GM12872 (cell line): Measurements from ENCODE around the gene GNAT2.

Source experiments
- CTCF ChIP-seq: IDR thresholded peaks from 3 replicates; pipeline ENCODE4 v1.5.1; 2011; ENCODE audit warnings: low read depth, mild to moderate bottlenecking, low read length, moderate library complexity; ENCODE audit not compliant: insufficient read depth

Gene GNAT2

GRCh38 chr1:109624201-109625010 lies 5.0 kb upstream of the GNAT2 start:
- no peak for TF ChIP-seq CTCF

GRCh38 chr1:109623601-109624161 lies 4.3 kb upstream of the GNAT2 start:
- no peak for TF ChIP-seq CTCF

GRCh38 chr1:109622895-109623294 lies 3.5 kb upstream of the GNAT2 start:
- no peak for TF ChIP-seq CTCF

- no peak for TF ChIP-seq CTCF
These were observed 2.9 kb upstream of the GNAT2 start for GRCh38 chr1:109622137-109622892.

GRCh38 chr1:109621379-109622136 lies 2.1 kb upstream of the GNAT2 start:
- TF ChIP-seq CTCF, result no peak

GRCh38 chr1:109620841-109621286 lies 1.4 kb upstream of the GNAT2 start:
- TF ChIP-seq CTCF, result no peak

- TF ChIP-seq CTCF, result no peak
These were observed 980 bp upstream of the GNAT2 start for GRCh38 chr1:109620401-109620791.
